ENCODE results near the gene CREB3L1. TPM values are rescaled to one million over a fixed set of nuclear protein-coding genes. Genes with fewer than 3 reads are reported as not detected.

Gene CREB3L1
- total and polyA plus RNA-seq, 2 experiments from 2014 or later: 8.5 to 10.4 TPM

DNA sequence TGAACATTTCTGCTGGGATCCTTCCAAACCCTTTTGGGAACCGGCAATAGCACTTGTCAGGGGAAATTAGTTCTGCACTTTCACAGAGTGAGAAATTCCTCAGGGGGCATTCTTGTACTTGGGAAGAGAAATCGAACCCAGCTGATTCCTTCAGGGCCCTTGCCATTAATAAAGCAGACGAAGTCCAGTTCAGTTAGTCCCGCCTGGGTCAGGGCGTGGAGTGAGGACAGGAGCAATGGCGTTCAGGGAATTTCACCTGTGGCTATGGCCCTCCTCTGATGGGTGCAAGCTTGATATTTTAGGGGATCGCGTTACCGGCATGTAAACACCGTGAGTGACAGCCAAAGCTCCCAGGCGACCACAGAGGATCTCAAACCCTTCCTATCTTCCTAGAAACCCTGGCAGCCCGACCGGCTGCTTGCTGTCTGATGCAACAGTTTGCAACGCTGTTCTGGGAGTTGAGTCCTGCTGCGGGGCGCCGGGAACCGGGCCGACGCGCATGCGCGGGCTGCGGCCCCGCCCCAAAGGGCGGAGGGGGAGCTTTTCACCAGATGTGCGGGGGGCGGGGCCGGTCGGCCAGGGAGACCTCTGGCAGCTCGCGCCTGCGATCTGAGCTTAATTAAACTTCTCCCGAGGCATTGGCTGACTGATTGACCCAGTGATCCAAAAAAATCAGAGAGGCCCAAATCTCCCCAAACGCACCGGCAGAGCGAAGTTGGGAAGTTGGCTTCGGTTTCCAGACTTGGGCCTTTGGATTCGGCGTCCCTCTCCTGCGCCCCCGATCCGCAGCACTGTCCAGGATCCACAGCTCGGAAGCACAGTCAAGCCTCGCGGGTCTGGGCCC lies 34.3 kb upstream of the CREB3L1 start (continued):
- TF ChIP-seq, protein P1, sequence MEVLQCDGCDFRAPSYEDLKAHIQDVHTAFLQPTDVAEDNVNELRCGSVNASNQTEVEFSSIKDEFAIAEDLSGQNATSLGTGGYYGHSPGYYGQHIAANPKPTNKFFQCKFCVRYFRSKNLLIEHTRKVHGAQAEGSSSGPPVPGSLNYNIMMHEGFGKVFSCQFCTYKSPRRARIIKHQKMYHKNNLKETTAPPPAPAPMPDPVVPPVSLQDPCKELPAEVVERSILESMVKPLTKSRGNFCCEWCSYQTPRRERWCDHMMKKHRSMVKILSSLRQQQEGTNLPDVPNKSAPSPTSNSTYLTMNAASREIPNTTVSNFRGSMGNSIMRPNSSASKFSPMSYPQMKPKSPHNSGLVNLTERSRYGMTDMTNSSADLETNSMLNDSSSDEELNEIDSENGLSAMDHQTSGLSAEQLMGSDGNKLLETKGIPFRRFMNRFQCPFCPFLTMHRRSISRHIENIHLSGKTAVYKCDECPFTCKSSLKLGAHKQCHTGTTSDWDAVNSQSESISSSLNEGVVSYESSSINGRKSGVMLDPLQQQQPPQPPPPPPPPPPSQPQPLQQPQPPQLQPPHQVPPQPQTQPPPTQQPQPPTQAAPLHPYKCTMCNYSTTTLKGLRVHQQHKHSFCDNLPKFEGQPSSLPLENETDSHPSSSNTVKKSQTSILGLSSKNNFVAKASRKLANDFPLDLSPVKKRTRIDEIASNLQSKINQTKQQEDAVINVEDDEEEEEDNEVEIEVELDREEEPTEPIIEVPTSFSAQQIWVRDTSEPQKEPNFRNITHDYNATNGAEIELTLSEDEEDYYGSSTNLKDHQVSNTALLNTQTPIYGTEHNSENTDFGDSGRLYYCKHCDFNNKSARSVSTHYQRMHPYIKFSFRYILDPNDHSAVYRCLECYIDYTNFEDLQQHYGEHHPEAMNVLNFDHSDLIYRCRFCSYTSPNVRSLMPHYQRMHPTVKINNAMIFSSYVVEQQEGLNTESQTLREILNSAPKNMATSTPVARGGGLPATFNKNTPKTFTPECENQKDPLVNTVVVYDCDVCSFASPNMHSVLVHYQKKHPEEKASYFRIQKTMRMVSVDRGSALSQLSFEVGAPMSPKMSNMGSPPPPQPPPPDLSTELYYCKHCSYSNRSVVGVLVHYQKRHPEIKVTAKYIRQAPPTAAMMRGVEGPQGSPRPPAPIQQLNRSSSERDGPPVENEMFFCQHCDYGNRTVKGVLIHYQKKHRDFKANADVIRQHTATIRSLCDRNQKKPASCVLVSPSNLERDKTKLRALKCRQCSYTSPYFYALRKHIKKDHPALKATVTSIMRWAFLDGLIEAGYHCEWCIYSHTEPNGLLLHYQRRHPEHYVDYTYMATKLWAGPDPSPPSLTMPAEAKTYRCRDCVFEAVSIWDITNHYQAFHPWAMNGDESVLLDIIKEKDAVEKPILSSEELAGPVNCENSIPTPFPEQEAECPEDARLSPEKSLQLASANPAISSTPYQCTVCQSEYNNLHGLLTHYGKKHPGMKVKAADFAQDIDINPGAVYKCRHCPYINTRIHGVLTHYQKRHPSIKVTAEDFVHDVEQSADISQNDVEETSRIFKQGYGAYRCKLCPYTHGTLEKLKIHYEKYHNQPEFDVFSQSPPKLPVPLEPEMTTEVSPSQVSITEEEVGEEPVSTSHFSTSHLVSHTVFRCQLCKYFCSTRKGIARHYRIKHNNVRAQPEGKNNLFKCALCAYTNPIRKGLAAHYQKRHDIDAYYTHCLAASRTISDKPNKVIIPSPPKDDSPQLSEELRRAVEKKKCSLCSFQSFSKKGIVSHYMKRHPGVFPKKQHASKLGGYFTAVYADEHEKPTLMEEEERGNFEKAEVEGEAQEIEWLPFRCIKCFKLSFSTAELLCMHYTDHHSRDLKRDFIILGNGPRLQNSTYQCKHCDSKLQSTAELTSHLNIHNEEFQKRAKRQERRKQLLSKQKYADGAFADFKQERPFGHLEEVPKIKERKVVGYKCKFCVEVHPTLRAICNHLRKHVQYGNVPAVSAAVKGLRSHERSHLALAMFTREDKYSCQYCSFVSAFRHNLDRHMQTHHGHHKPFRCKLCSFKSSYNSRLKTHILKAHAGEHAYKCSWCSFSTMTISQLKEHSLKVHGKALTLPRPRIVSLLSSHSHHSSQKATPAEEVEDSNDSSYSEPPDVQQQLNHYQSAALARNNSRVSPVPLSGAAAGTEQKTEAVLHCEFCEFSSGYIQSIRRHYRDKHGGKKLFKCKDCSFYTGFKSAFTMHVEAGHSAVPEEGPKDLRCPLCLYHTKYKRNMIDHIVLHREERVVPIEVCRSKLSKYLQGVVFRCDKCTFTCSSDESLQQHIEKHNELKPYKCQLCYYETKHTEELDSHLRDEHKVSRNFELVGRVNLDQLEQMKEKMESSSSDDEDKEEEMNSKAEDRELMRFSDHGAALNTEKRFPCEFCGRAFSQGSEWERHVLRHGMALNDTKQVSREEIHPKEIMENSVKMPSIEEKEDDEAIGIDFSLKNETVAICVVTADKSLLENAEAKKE (CRISPR knock-in tag; IDR thresholded peaks at IDR 0.05): no peak
- no peak for TF ChIP-seq ZNF114 (CRISPR knock-in tag; IDR thresholded peaks at IDR 0.05)

DNA sequence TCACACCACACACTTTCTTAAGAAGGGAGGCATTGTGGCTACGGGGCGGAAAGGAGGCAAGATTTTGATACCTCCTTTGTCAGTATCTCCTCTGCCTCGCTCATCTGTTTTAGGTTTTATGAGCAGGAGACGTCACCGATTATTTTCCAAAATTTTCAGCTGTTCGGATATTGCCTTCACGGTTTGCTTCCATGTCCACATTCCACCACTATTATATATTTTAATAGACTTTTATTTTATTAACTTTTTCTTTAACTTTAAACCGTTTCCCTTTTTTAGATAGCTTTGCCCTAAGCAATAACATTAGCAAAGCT lies 33.7 kb upstream of the CREB3L1 start:
- Histone ChIP-seq H3K4me1 (ENCODE audit: insufficient read depth) (peaks cover 24% of the 10 kb centered on the region), H3K4me2 (peak overlapping the region; percentile 81), H3K9me2 (ENCODE audit: insufficient read depth) (peaks cover 10% of the 10 kb centered on the region; the same call in 1 of the 2 replicates), H2AFZ (no peak overlapping the region; the same call in 1 of the 2 replicates), H3K79me2 (replicated peaks; ENCODE audit: insufficient read depth) (no peaks in the 10 kb centered on the region), H3K27me3 (ENCODE audit: insufficient read depth) (peaks cover 2% of the 10 kb centered on the region), H4K20me1 (replicated peaks; ENCODE audit: insufficient read depth) (no peaks in the 10 kb centered on the region), H3F3A (replicated peaks; ENCODE audit: low read depth) (peaks cover 20% of the 10 kb centered on the region), H3K36me3 (ENCODE audit: insufficient read depth) (no peaks in the 10 kb centered on the region), H3K27ac (ENCODE audit: low read depth) (peak overlapping the region; percentile 99), H3K4me3 (peak overlapping the region; percentile 57)
- no peak for ATAC-seq
- Mint-ChIP-seq H3K4me1 (peaks cover 49% of the 10 kb centered on the region), H3K27ac (peak overlapping the region; percentile 100), H3K9me3 (no peaks in the 10 kb centered on the region), H3K4me3 (peak overlapping the region; percentile 81), H3K27me3 (ENCODE audit: insufficient read depth, low read depth, poor library complexity) (peaks cover 27% of the 10 kb centered on the region), H3K36me3 (ENCODE audit: low read depth) (no peaks in the 10 kb centered on the region)
- no peak for DNase-seq (ENCODE audit: low spot score)
- TF ChIP-seq POLR2AphosphoS5 (IDR thresholded peaks at IDR 0.05; ENCODE audit: low read depth) (no peak), JUNB (IDR thresholded peaks at IDR 0.05; ENCODE audit: unreplicated experiment) (no peak), NANOG (IDR thresholded peaks at IDR 0.05; ENCODE audit: borderline replicate concordance) (no peak), ZNF331 (CRISPR knock-in tag; IDR thresholded peaks at IDR 0.05; ENCODE audit: low read depth) (no peak), CREB1 (CRISPR knock-in tag; IDR thresholded peaks at IDR 0.05; ENCODE audit: low read depth) (no peak)
- TF ChIP-seq, protein P2, sequence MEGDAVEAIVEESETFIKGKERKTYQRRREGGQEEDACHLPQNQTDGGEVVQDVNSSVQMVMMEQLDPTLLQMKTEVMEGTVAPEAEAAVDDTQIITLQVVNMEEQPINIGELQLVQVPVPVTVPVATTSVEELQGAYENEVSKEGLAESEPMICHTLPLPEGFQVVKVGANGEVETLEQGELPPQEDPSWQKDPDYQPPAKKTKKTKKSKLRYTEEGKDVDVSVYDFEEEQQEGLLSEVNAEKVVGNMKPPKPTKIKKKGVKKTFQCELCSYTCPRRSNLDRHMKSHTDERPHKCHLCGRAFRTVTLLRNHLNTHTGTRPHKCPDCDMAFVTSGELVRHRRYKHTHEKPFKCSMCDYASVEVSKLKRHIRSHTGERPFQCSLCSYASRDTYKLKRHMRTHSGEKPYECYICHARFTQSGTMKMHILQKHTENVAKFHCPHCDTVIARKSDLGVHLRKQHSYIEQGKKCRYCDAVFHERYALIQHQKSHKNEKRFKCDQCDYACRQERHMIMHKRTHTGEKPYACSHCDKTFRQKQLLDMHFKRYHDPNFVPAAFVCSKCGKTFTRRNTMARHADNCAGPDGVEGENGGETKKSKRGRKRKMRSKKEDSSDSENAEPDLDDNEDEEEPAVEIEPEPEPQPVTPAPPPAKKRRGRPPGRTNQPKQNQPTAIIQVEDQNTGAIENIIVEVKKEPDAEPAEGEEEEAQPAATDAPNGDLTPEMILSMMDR (conservative IDR thresholded peaks at IDR 0.05; ENCODE audit: low read depth in 2 of 2): no peak

All from GM23338 (cell line).